HEK293 (cell line): ENCODE measurements around the gene SLC44A5.

Source experiments
- HOXD13 ChIP-seq: sonication (generic); formaldehyde crosslinking; IDR thresholded peaks from 2 replicates; pipeline ENCODE4 v1.8.0; 2022; ENCODE audit warnings: missing genetic modification reagents, borderline replicate concordance
- SP2 ChIP-seq: fragments of 450-650 bp; formaldehyde crosslinking; IDR thresholded peaks from 2 replicates; pipeline ENCODE4 v1.5.1; 2016; ENCODE audit warnings: missing biosample characterization, missing genetic modification characterization
- YY1 ChIP-seq: fragments of 450-650 bp; formaldehyde crosslinking; IDR thresholded peaks from 2 replicates; pipeline ENCODE4 v1.5.1; 2018; ENCODE audit warnings: missing biosample characterization, missing genetic modification characterization
- ZBTB1 ChIP-seq: fragments of 450-650 bp; formaldehyde crosslinking; IDR thresholded peaks from 2 replicates; pipeline ENCODE4 v1.5.1; 2016; ENCODE audit warnings: missing biosample characterization, missing genetic modification characterization
- ZNF266 ChIP-seq: fragments of 450-650 bp; formaldehyde crosslinking; IDR thresholded peaks from 2 replicates; pipeline ENCODE4 v1.5.1; 2016; ENCODE audit warnings: missing biosample characterization, missing genetic modification characterization, low read depth
- ZNF335 ChIP-seq: fragments of 450-650 bp; formaldehyde crosslinking; conservative IDR thresholded peaks from 2 replicates; pipeline ENCODE4 v1.5.1; 2016; ENCODE audit warnings: missing biosample characterization, missing genetic modification characterization
- ZNF747 ChIP-seq: fragments of 450-650 bp; formaldehyde crosslinking; IDR thresholded peaks from 2 replicates; pipeline ENCODE4 v1.5.1; 2016; ENCODE audit warnings: missing biosample characterization, missing genetic modification characterization
- ZNF777 ChIP-seq: fragments of 450-650 bp; formaldehyde crosslinking; IDR thresholded peaks from 2 replicates; pipeline ENCODE4 v1.5.1; 2017; ENCODE audit warnings: missing biosample characterization, missing genetic modification characterization, borderline replicate concordance
- TF ChIP-seq, protein P1 (sequence below): fragments of 450-650 bp; formaldehyde crosslinking; IDR thresholded peaks from 2 replicates; pipeline ENCODE4 v1.5.1; 2016; ENCODE audit warnings: missing biosample characterization, missing genetic modification characterization
- TF ChIP-seq, protein P2 (sequence below): fragments of 450-650 bp; formaldehyde crosslinking; IDR thresholded peaks from 2 replicates; pipeline ENCODE4 v1.5.1; 2016; ENCODE audit warnings: missing biosample characterization, missing genetic modification characterization
- TF ChIP-seq, protein P3 (sequence below): fragments of 450-650 bp; formaldehyde crosslinking; IDR thresholded peaks from 2 replicates; pipeline ENCODE4 v1.5.1; 2016; ENCODE audit warnings: missing biosample characterization, missing genetic modification characterization
- TF ChIP-seq, protein P4 (sequence below): fragments of 450-650 bp; formaldehyde crosslinking; IDR thresholded peaks from 2 replicates; pipeline ENCODE4 v1.5.1; 2016; ENCODE audit warnings: missing biosample characterization, missing genetic modification characterization
- TF ChIP-seq, protein P5 (sequence below): sonication (generic); formaldehyde crosslinking; IDR thresholded peaks from 2 replicates; pipeline ENCODE4 v1.8.1; 2022; ENCODE audit warnings: mild to moderate bottlenecking, moderate library complexity, missing genetic modification reagents
- TF ChIP-seq, protein P6 (sequence below): fragments of 450-650 bp; formaldehyde crosslinking; IDR thresholded peaks from 2 replicates; pipeline ENCODE4 v1.5.1; 2016; ENCODE audit warnings: missing biosample characterization, missing genetic modification characterization

DNA sequence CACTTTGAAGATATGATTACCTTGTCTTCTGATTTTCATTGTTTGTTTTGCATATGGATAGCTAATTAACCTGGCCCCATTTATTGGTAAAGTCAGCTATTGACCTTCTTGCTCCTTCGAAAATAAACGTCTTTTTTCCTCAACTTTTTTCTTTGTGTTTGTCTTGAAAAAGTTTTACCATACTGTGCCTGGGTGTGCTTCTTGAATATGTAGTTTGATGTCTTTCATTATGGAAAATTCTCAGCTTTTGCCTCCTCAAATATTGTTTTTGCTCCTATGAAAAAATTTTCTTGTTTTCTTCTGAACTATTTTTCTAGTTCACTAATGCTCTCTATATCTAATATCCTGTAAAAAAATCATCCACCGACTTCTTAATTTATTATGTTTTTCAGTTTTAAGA, 451.8 kb downstream of the SLC44A5 start:
- TF ChIP-seq, protein P1, sequence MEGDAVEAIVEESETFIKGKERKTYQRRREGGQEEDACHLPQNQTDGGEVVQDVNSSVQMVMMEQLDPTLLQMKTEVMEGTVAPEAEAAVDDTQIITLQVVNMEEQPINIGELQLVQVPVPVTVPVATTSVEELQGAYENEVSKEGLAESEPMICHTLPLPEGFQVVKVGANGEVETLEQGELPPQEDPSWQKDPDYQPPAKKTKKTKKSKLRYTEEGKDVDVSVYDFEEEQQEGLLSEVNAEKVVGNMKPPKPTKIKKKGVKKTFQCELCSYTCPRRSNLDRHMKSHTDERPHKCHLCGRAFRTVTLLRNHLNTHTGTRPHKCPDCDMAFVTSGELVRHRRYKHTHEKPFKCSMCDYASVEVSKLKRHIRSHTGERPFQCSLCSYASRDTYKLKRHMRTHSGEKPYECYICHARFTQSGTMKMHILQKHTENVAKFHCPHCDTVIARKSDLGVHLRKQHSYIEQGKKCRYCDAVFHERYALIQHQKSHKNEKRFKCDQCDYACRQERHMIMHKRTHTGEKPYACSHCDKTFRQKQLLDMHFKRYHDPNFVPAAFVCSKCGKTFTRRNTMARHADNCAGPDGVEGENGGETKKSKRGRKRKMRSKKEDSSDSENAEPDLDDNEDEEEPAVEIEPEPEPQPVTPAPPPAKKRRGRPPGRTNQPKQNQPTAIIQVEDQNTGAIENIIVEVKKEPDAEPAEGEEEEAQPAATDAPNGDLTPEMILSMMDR (tag by site-specific recombination) = no peak
- TF ChIP-seq SP2 (tag by site-specific recombination) (no peak), ZNF266 (tag by site-specific recombination) (no peak), ZBTB1 (tag by site-specific recombination) (no peak), ZNF777 (tag by site-specific recombination) (no peak), HOXD13 (CRISPR knock-in tag) (no peak), ZNF335 (no peak), ZNF747 (tag by site-specific recombination) (no peak), YY1 (tag by site-specific recombination) (no peak)
- TF ChIP-seq, protein P2, sequence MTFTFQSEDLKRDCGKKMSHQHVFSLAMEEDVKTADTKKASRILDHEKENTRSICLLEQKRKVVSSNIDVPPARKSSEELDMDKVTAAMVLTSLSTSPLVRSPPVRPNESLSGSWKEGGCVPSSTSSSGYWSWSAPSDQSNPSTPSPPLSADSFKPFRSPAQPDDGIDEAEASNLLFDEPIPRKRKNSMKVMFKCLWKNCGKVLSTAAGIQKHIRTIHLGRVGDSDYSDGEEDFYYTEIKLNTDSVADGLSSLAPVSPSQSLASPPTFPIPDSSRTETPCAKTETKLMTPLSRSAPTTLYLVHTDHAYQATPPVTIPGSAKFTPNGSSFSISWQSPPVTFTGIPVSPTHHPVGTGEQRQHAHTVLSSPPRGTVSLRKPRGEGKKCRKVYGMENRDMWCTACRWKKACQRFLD (tag by site-specific recombination) = no peak
- TF ChIP-seq, protein P3, sequence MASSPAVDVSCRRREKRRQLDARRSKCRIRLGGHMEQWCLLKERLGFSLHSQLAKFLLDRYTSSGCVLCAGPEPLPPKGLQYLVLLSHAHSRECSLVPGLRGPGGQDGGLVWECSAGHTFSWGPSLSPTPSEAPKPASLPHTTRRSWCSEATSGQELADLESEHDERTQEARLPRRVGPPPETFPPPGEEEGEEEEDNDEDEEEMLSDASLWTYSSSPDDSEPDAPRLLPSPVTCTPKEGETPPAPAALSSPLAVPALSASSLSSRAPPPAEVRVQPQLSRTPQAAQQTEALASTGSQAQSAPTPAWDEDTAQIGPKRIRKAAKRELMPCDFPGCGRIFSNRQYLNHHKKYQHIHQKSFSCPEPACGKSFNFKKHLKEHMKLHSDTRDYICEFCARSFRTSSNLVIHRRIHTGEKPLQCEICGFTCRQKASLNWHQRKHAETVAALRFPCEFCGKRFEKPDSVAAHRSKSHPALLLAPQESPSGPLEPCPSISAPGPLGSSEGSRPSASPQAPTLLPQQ (tag by site-specific recombination) = no peak
- TF ChIP-seq, protein P4, sequence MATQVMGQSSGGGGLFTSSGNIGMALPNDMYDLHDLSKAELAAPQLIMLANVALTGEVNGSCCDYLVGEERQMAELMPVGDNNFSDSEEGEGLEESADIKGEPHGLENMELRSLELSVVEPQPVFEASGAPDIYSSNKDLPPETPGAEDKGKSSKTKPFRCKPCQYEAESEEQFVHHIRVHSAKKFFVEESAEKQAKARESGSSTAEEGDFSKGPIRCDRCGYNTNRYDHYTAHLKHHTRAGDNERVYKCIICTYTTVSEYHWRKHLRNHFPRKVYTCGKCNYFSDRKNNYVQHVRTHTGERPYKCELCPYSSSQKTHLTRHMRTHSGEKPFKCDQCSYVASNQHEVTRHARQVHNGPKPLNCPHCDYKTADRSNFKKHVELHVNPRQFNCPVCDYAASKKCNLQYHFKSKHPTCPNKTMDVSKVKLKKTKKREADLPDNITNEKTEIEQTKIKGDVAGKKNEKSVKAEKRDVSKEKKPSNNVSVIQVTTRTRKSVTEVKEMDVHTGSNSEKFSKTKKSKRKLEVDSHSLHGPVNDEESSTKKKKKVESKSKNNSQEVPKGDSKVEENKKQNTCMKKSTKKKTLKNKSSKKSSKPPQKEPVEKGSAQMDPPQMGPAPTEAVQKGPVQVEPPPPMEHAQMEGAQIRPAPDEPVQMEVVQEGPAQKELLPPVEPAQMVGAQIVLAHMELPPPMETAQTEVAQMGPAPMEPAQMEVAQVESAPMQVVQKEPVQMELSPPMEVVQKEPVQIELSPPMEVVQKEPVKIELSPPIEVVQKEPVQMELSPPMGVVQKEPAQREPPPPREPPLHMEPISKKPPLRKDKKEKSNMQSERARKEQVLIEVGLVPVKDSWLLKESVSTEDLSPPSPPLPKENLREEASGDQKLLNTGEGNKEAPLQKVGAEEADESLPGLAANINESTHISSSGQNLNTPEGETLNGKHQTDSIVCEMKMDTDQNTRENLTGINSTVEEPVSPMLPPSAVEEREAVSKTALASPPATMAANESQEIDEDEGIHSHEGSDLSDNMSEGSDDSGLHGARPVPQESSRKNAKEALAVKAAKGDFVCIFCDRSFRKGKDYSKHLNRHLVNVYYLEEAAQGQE (tag by site-specific recombination) = no peak
- TF ChIP-seq, protein P5, sequence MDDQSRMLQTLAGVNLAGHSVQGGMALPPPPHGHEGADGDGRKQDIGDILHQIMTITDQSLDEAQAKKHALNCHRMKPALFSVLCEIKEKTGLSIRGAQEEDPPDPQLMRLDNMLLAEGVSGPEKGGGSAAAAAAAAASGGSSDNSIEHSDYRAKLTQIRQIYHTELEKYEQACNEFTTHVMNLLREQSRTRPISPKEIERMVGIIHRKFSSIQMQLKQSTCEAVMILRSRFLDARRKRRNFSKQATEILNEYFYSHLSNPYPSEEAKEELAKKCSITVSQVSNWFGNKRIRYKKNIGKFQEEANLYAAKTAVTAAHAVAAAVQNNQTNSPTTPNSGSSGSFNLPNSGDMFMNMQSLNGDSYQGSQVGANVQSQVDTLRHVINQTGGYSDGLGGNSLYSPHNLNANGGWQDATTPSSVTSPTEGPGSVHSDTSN (CRISPR knock-in tag) = no peak
- TF ChIP-seq, protein P6, sequence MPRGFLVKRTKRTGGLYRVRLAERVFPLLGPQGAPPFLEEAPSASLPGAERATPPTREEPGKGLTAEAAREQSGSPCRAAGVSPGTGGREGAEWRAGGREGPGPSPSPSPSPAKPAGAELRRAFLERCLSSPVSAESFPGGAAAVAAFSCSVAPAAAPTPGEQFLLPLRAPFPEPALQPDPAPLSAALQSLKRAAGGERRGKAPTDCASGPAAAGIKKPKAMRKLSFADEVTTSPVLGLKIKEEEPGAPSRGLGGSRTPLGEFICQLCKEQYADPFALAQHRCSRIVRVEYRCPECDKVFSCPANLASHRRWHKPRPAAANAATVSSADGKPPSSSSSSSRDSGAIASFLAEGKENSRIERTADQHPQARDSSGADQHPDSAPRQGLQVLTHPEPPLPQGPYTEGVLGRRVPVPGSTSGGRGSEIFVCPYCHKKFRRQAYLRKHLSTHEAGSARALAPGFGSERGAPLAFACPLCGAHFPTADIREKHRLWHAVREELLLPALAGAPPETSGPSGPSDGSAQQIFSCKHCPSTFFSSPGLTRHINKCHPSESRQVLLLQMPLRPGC = no peak
